AG08395 (cell line): ENCODE measurements around the gene DCAF17.

Source experiments
- DNase-seq: peaks from one replicate; pipeline ENCODE4 v3.0.0; 2012; ENCODE audit warnings: mixed read lengths, low spot score

Gene DCAF17

GRCh38 chr2:171434013-171434989, at the start of gene DCAF17:
Gene DCAF17, plus strand, starts transcription at chr2:171434226. Its CDS starts 352 bp downstream, at chr2:171434578.
- peak; percentile 96 for DNase-seq

- no peak for DNase-seq
These were observed 47.4 kb upstream of the DCAF17 start for GRCh38 chr2:171386627-171387026.

- no peak for DNase-seq
These were observed 47.0 kb upstream of the DCAF17 start for GRCh38 chr2:171387052-171387451.

- no peak for DNase-seq
These were observed 44.7 kb upstream of the DCAF17 start for GRCh38 chr2:171389325-171389724.

- no peak for DNase-seq
These were observed 44.2 kb upstream of the DCAF17 start for GRCh38 chr2:171389780-171390179.

GRCh38 chr2:171390941-171391516, 43.0 kb upstream of the DCAF17 start:
- no peak for DNase-seq

GRCh38 chr2:171391532-171391931, 42.5 kb upstream of the DCAF17 start:
- DNase-seq: no peak

GRCh38 chr2:171393487-171393886, 40.5 kb upstream of the DCAF17 start:
- DNase-seq: no peak

GRCh38 chr2:171394164-171394740, 39.8 kb upstream of the DCAF17 start:
- no peak for DNase-seq

- no peak for DNase-seq
These were observed 34.7 kb upstream of the DCAF17 start for GRCh38 chr2:171399292-171399691.

GRCh38 chr2:171400395-171400794, 33.6 kb upstream of the DCAF17 start:
- no peak for DNase-seq

- no peak for DNase-seq
These were observed 32.1 kb upstream of the DCAF17 start for GRCh38 chr2:171401947-171402346.

GRCh38 chr2:171402906-171403580, 31.0 kb upstream of the DCAF17 start:
- DNase-seq: no peak

GRCh38 chr2:171404261-171404660, 29.8 kb upstream of the DCAF17 start:
- peak; percentile 69 for DNase-seq

- no peak for DNase-seq
These were observed 29.3 kb upstream of the DCAF17 start for GRCh38 chr2:171404719-171405118.

GRCh38 chr2:171405546-171405945, 28.5 kb upstream of the DCAF17 start:
- no peak for DNase-seq

- DNase-seq: no peak
These were observed 28.0 kb upstream of the DCAF17 start for GRCh38 chr2:171406044-171406443.

- DNase-seq: no peak
These were observed 26.9 kb upstream of the DCAF17 start for GRCh38 chr2:171407030-171407675.

- DNase-seq: no peak
These were observed 26.4 kb upstream of the DCAF17 start for GRCh38 chr2:171407676-171408044.

GRCh38 chr2:171409436-171409971, 24.5 kb upstream of the DCAF17 start:
- no peak for DNase-seq

GRCh38 chr2:171410101-171410500, 23.9 kb upstream of the DCAF17 start:
- DNase-seq: no peak

GRCh38 chr2:171410624-171411023, 23.4 kb upstream of the DCAF17 start:
- no peak for DNase-seq
